ENCODE results near the gene HSPA4.

- TF ChIP-seq EZH2 (IDR thresholded peaks at IDR 0.05; ENCODE audit: insufficient read depth, poor library complexity, severe bottlenecking), result no peak
- no peak for TF ChIP-seq EZH2phosphoT487 (IDR thresholded peaks at IDR 0.05; ENCODE audit: insufficient read depth, low read depth)
These were observed 25.1 kb upstream of the HSPA4 start for GRCh38 chr5:133026664-133027153.
